ENCODE results near the gene KRTAP3-1.
"Not testable (repeated sequence)": the region's sequence is repeated elsewhere in the genome, so short reads cannot be mapped to it uniquely, and the experiment has no call there.

Gene KRTAP3-1

DNA sequence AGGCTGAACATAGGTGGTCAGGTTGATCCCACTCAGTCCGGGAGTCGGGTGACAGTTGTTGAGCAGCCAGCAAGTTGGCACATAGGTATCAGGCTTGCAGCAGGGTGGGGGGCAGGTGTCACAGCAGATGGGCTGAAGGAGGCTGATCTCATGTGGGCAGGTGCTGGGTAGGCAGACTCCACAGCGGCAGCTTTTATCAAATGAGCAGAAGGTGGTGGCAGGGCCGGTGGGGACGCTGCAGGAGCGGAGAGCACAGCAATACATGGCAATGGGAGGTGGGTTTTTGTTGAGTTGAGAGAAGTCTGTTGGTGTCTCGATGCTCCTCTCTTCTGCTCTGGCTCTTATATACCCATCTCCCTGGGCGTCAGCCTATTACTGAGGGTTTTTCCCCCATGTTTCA is at the start of gene KRTAP3-1:
Gene KRTAP3-1, minus strand, starts transcription at position 318 of the 400 bp plus-strand sequence. Its CDS starts 54 bp downstream, at position 264.
- no peak for DNase-seq

DNA sequence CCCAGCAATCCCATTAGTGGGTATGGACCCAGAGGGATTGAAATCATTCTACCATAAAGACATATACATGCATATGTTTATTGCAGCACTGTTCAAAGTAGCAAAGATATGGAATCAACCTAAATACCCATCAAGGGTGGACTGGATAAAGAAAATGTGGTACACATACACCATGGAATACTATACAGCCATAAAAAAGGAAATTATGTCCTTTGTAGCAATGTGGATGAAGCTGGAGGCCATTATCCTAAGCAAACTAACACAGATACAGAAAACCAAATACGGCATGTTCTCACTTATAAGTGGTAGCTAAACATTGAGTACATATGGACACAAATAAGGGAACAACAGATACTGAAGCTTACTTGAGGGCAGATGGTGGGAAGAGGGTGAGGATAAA is 48.6 kb upstream of the KRTAP3-1 start:
- DNase-seq, result no peak

- not testable (repeated sequence) for DNase-seq
Observed at GRCh38 chr17:41055130-41055529, 46.2 kb upstream of the KRTAP3-1 start, which contains the start of gene KRTAP2-2. TSS of gene KRTAP2-2 (minus strand) at chr17:41055230. CDS start at chr17:41055211, 19 bp downstream.

DNA sequence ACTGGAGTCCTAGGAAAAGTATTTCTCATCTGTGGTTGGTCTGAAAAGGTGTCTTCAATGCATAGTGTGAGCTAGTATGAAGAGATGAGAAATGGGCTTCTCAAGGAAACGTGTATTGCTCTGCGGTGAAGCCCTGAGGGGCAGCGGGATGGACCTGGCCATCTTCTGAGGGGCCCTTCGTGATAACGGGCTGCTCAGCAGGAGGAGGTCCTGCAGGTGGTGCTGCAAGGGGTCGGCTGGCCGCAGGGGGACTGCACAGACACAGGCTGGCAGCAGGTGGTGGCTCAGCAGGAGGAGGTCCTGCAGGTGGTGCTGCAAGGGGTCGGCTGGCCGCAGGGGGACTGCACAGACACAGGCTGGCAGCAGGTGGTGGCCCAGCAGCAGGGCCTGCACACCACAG is 45.6 kb upstream of the KRTAP3-1 start:
- DNase-seq, result not testable (repeated sequence)

DNA sequence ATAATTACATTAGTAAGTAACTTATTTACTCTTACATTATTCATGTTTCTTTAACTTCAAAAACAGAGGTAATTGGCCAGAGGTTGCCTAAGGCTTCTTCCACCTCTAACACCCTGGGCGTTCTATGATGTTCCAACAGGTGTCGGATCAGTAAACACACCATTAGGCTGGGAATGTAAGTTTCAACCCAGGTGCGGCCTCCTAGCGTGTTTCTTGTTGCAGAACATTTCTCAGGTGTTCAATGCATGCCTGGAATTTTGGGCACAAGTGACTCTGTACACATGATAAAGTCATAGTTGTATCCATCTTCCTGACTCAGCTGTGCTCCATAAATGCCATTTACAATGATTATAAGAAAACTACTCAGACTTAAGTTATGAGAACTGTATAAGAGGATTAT is 45.1 kb upstream of the KRTAP3-1 start:
- no peak for DNase-seq

GRCh38 chr17:41052566-41052965 is 43.6 kb upstream of the KRTAP3-1 start:
- DNase-seq, result no peak

DNA sequence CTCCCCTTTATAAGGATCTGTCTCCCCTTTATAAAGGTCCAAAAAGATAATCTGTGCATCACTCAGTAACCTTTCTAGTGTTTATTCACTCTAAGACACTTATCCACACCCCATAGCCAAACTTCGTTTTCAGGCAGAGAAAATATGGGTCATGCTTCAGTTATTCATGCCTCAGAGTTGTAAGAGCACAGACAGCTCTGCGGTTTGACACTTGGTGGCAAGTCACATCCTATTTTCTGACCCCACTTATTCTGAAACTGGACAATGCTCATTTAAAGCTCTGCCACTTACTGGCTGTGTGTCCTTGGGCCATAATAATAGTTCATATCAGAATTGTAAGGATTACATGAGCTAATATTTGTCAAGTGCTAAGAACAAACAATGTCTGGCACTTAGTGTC is 40.2 kb upstream of the KRTAP3-1 start:
- no peak for DNase-seq

DNA sequence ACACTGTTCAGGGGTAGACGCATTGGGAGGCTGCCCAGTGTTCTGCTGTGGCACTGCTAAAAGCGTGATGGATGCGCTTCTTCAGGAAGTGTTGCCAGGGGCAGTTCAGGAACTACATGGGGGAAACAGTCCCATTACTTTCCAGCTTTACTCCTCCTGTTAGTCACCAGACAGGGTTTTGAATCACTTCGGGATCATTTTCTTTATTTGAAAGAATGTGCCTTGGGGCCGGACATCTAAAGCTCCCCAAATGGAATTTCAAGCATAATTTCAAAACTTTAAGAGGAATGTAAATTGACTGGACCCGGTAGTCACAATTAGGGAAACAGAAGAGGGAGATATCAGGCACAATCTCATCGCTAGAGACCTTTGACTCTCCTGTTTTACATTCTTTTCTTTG is 39.5 kb upstream of the KRTAP3-1 start:
- DNase-seq, result no peak

DNA sequence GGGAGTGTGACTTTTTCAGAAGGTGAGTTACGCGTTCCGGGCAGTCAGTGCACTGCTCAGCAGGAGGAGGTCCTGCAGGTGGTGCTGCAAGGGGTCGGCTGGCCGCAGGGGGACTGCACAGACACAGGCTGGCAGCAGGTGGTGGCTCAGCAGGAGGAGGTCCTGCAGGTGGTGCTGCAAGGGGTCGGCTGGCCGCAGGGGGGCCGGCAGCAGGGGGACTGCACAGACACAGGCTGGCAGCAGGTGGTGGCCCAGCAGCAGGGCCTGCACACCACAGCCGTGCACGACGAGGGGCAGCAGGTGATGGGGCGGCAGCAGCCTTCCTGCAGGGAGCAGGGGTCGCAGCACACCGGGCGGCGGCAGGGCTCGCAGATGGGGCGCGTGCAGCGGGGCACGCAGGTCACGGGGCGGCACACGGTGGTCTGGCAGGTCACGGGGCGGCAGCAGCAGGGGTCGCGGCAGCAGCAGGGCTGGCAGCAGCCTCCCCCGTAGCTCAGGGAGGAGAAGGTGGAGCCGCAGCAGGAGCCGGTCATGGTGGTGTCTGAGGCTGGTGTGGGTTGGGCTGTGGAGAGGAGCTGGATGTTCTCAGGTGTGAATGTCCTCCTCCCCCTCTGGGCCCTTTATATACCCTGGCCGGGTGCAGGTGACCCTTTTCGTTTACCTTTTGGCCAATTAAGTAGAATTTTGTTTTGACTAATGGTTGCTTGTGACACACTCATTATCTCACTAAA is 38.0 kb upstream of the KRTAP3-1 start, which contains the start of gene KRTAP2-1:
Gene KRTAP2-1, minus strand, starts transcription at position 582 of the 731 bp plus-strand sequence. Its CDS starts 49 bp downstream, at position 533.
- not testable (repeated sequence) for DNase-seq

DNA sequence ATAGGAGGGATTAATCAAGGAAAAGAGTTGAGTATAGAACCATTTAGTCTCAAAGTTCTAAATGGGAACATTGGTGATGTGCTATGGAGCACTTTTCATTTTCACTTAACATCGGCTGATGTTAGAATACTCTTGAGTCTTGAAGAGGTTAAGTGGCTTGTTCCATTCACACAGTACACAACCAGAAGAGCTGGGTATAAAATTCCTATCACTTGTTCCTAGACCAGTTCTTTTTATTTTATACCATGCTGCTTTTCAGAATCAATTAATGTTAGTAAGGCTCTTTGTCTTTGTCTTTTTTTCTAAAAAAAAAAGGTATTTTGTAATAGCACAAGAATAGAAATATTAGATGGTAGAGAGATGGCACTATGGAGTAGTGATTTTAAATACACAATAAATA is 34.0 kb upstream of the KRTAP3-1 start:
- no peak for DNase-seq

- DNase-seq, result not testable (repeated sequence)
Observed at GRCh38 chr17:41040783-41041571, 32.0 kb upstream of the KRTAP3-1 start, which contains the start of gene KRTAP1-1. TSS of gene KRTAP1-1 (minus strand) at chr17:41041450. CDS start at chr17:41041397, 53 bp downstream.

DNA sequence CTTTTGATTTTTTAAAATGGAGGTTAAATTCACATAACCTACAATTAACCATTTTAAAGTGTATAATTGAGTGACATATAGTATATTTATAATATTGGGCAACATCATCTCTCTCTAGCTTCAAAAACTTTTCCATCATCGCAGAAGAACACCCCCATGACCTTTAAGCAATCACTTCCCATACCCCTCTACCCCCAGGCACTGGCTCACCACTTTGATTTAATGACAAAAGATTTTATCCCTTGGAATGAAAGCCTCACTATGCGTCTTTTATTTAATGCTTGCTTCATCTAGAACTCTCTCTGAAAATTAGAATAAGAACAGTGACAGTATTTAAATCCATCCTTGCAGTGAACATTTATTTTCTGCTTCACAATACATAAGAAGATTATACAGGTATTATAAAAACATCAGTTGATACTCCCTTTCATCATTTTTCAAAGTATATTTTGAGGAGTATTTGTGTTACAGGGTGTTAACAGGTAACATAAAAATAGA is 29.0 kb upstream of the KRTAP3-1 start:
- no peak for DNase-seq

GRCh38 chr17:41034346-41034935 is 25.5 kb upstream of the KRTAP3-1 start, which contains the start of gene KRTAP1-3:
TSS of gene KRTAP1-3 (minus strand) at chr17:41034874. CDS start at chr17:41034821, 53 bp downstream.
- not testable (repeated sequence) for DNase-seq

- DNase-seq, result no peak
Observed at GRCh38 chr17:41029633-41030245, 20.8 kb upstream of the KRTAP3-1 start, which contains the start of gene KRTAP1-4. TSS of gene KRTAP1-4 (minus strand) at chr17:41030195. CDS start at chr17:41030078, 117 bp downstream.

- DNase-seq, result no peak
Observed at GRCh38 chr17:41026715-41027471, 18.0 kb upstream of the KRTAP3-1 start, which contains the start of gene KRTAP1-5. TSS of gene KRTAP1-5 (minus strand) at chr17:41027208. CDS start at chr17:41027155, 53 bp downstream.

DNA sequence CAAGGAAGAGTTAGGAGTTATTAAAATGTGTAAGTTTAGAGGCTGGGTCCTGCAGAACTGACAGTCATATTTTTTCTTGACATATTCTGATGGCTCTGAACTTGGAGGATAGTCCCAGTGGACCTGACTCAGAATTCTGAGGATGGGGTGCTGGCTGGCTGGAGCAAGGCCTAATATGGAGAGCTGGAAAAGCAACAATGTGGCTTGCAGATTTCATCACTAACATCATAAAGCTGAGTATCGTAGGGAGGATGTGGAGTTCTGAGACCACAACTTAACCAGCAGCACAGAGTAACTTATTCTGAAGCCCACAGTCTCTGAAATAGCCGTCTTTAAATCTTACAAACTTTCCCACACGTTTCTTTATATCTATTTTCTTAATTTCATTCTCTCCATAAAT is 15.8 kb upstream of the KRTAP3-1 start:
- no peak for DNase-seq

DNA sequence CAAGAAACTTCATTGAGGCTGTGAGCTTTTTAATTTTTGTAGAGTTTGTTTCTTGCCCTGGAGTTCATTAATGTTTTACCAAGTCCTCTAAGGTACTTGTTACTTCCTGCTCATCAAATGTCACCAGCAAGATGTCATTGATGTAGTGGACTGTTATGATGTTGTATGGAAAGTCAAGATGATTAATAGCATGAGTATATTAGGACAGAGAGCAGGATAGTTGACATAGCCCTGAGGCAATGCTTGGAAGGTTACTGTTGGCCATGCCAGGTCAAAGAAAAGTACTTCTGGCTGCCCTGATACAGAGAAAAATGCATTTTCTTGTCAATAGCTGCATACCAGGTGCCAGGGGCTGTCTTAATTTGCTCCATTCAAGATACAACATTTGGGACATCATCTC is 11.4 kb upstream of the KRTAP3-1 start:
- DNase-seq, result no peak

DNA sequence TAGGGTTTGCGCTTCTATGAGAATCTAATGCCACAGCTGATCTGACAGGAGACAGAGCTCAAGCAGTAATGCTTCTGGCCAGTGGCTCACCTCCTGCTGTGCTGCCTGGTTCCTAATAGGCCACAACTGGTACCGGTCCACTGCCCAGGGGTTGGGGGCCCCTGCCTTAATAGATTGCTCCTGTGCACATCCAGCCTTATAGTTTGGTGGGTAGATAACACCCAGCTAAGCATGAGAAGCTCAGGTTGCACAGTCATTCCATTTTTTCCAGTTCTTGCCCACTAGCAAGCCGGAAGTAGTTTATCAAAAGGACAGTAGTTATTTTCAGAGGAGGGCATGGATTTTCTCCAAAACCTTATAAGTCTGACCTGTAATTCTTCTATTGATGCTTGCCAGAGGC is 10.5 kb upstream of the KRTAP3-1 start:
- no peak for DNase-seq

- DNase-seq, result no peak
Observed at GRCh38 chr17:41018541-41018940, 9.6 kb upstream of the KRTAP3-1 start.

- no peak for DNase-seq
Observed at GRCh38 chr17:41016578-41017215, 7.8 kb upstream of the KRTAP3-1 start.

DNA sequence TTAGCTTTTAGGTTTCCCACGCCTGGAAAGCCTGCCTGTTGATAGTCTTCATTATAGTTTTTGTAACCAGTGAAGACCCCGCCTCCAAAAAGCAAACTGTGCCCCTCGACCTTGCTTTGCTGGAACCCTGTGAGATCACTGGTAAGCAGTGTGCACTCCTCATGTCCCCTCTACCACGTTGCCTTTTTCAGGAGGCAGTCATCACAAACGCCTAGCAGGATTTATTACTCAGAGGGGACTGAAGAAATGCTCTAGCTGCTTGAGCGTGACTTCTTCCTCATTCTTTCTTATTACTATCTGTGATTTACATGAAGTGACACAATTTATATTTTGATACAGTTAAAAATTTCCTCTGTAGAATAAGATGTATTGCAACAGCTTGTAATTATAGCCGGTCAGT is 6.5 kb upstream of the KRTAP3-1 start:
- no peak for DNase-seq
